ENCODE results near the gene GZMH. TPM values are rescaled to one million over a fixed set of nuclear protein-coding genes. Genes with fewer than 3 reads are reported as not detected.

GZMH gene
- total and polyA plus RNA-seq, 2 of the 4 experiments (the other 2 are of a cell fraction): not detected

GRCh38 chr14:24576771-24577170 lies 32.7 kb downstream of the GZMH start:
- H3K4me3 ChIP-seq (ENCODE audit: insufficient read depth, low read depth, low read length): no peak overlapping the region
- no peaks in the 10 kb centered on the region for H3K4me1 ChIP-seq (ENCODE audit: control insufficient read depth, insufficient read depth, low read length)
- DNase-seq: no peak
- no peak overlapping the region for H4K5ac ChIP-seq (ENCODE audit: low read depth, low read length)
- no peak overlapping the region for H3K18ac ChIP-seq (ENCODE audit: low read depth, low read length)
- H3K36me3 ChIP-seq (ENCODE audit: control insufficient read depth, insufficient read depth, low read length): no peaks in the 10 kb centered on the region
- H2AFZ ChIP-seq (replicated peaks; ENCODE audit: low read length, poor library complexity): no peak overlapping the region
- H2BK15ac ChIP-seq (ENCODE audit: low read depth, low read length): no peak overlapping the region
- no peak overlapping the region for H2BK20ac ChIP-seq (ENCODE audit: low read depth, low read length)
- H4K20me1 ChIP-seq (ENCODE audit: insufficient read depth, low read length): no peaks in the 10 kb centered on the region
- WGBS, 2 experiments (ENCODE audit: extremely low coverage in 2 of 2, insufficient read length in 1 of 2): 90% methylated on average over 2 of the region's 5 CpGs; no CpG with 5 or more reads in 1 of the 2 experiments
- H3K23ac ChIP-seq (ENCODE audit: low read depth, low read length): no peak overlapping the region
- H3K4me2 ChIP-seq (ENCODE audit: low read depth, low read length): no peak overlapping the region
- H3K9me3 ChIP-seq (ENCODE audit: control insufficient read depth, insufficient read depth, low read length): no peaks in the 10 kb centered on the region
- dilution Hi-C loops (cut with HindIII; ENCODE audit: low sequenced_read_pairs, unreplicated experiment): no loop called here
- H4K8ac ChIP-seq (ENCODE audit: low read depth in 2 of 2, low read length in 2 of 2): no peak overlapping the region
- in situ Hi-C loops (cut with MboI; ENCODE audit: low sequenced_read_pairs): no loop called here
- no TSS peak for BruUV-seq (replicated peaks)
- no peak for TF ChIP-seq MXI1 (IDR thresholded peaks at IDR 0.05; ENCODE audit: borderline replicate concordance, low read depth, low read length)
- TF ChIP-seq, protein P1, sequence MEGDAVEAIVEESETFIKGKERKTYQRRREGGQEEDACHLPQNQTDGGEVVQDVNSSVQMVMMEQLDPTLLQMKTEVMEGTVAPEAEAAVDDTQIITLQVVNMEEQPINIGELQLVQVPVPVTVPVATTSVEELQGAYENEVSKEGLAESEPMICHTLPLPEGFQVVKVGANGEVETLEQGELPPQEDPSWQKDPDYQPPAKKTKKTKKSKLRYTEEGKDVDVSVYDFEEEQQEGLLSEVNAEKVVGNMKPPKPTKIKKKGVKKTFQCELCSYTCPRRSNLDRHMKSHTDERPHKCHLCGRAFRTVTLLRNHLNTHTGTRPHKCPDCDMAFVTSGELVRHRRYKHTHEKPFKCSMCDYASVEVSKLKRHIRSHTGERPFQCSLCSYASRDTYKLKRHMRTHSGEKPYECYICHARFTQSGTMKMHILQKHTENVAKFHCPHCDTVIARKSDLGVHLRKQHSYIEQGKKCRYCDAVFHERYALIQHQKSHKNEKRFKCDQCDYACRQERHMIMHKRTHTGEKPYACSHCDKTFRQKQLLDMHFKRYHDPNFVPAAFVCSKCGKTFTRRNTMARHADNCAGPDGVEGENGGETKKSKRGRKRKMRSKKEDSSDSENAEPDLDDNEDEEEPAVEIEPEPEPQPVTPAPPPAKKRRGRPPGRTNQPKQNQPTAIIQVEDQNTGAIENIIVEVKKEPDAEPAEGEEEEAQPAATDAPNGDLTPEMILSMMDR (conservative IDR thresholded peaks at IDR 0.05; ENCODE audit: low read depth, low read length): no peak
- TF ChIP-seq CHD1 (IDR thresholded peaks at IDR 0.05; ENCODE audit: low read depth, low read length): no peak
- TF ChIP-seq, protein P2, sequence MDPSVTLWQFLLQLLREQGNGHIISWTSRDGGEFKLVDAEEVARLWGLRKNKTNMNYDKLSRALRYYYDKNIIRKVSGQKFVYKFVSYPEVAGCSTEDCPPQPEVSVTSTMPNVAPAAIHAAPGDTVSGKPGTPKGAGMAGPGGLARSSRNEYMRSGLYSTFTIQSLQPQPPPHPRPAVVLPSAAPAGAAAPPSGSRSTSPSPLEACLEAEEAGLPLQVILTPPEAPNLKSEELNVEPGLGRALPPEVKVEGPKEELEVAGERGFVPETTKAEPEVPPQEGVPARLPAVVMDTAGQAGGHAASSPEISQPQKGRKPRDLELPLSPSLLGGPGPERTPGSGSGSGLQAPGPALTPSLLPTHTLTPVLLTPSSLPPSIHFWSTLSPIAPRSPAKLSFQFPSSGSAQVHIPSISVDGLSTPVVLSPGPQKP (IDR thresholded peaks at IDR 0.05; ENCODE audit: borderline replicate concordance, low read depth, low read length): no peak
- no peaks in the 10 kb centered on the region for H3K27me3 ChIP-seq (ENCODE audit: control insufficient read depth, insufficient read depth, low read length)
- H4K91ac ChIP-seq (ENCODE audit: insufficient read depth, low read depth, low read length): no peak overlapping the region
- H3K56ac ChIP-seq (ENCODE audit: extremely low read depth, insufficient read depth, low read length): no peak overlapping the region
- H2BK5ac ChIP-seq (ENCODE audit: low read depth, low read length, poor library complexity, severe bottlenecking): no peak overlapping the region
- H2AK5ac ChIP-seq (ENCODE audit: low read depth, low read length): no peak overlapping the region
- ChIA-PET CTCF (no interaction called here), POLR2A (ENCODE audit: unreplicated experiment) (no interaction called here)
- H3K4ac ChIP-seq (ENCODE audit: low read depth, low read length): no peak overlapping the region
- no peak overlapping the region for H3K9ac ChIP-seq (ENCODE audit: low read depth, low read length)
- no peak for ATAC-seq (ENCODE audit: low read depth)
- H3K9me1 ChIP-seq (ENCODE audit: insufficient read depth, low read length): no peaks in the 10 kb centered on the region
- no peak overlapping the region for H3K14ac ChIP-seq (replicated peaks; ENCODE audit: low read depth, low read length)
- intact Hi-C loops (cut with micrococcal nuclease): no loop called here
- no peak overlapping the region for H3K27ac ChIP-seq (ENCODE audit: insufficient read depth, low read length)
- H2BK120ac ChIP-seq (ENCODE audit: low read depth, low read length): no peak overlapping the region
- H3K79me1 ChIP-seq (ENCODE audit: low read depth in 1 of 2, low read length in 2 of 2): no peaks in the 10 kb centered on the region
- no peak overlapping the region for H2AK9ac ChIP-seq (replicated peaks; ENCODE audit: low read depth, low read length, poor library complexity)

All from IMR-90 (cell line).